ENCODE results near the gene TRPV3.

The TRPV3 gene

GRCh38 chr17:3485481-3486068 is 72.0 kb downstream of the TRPV3 start:
- Histone ChIP-seq H4K20me1 (ENCODE audit: control insufficient read depth, insufficient read depth, low read depth, low read length) (no peaks in the 10 kb centered on the region), H3K4me2 (ENCODE audit: low read length) (no peak overlapping the region), H3K9me3 (ENCODE audit: control insufficient read depth, insufficient read depth, low read length) (no peaks in the 10 kb centered on the region), H3K9me2 (replicated peaks; ENCODE audit: control insufficient read depth, low read length) (no peaks in the 10 kb centered on the region), H3K36me3 (ENCODE audit: control insufficient read depth, low read length) (no peaks in the 10 kb centered on the region), H3K27me3 (ENCODE audit: control insufficient read depth, low read length) (peaks cover 32% of the 10 kb centered on the region), H3K4me3 (ENCODE audit: low read length) (no peak overlapping the region), H3K4me1 (ENCODE audit: control insufficient read depth, low read length) (no peaks in the 10 kb centered on the region), H3K79me2 (ENCODE audit: control insufficient read depth, low read length) (no peaks in the 10 kb centered on the region), H3F3A (ENCODE audit: control insufficient read depth, insufficient read depth) (no peaks in the 10 kb centered on the region), H3K27ac (ENCODE audit: low read depth, low read length) (no peak overlapping the region)
- TF ChIP-seq CTCF (IDR thresholded peaks at IDR 0.05; ENCODE audit: low read depth, low read length, poor library complexity, severe bottlenecking) (no peak), EZH2phosphoT487 (IDR thresholded peaks at IDR 0.05; ENCODE audit: borderline replicate concordance, low read length) (no peak)

DNA sequence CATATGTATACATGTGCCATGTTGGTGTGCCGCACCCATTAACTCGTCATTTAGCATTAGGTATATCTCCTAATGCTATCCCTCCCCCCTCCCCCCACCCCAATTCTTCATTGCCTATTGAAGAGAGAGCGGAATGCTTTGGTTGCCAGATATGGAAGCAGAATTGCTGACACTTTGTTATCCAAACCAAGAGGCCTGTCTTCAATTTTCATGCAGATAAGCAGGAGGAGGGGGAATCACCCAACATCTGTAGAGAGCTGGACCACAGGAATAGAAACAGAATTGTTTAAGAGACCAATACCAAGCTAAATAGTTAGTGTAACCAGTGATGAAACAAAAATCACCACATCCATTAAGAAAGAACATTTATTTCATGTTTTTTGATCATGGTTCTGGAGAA is 74.8 kb downstream of the TRPV3 start:
- Histone ChIP-seq H3K9me3 (ENCODE audit: control insufficient read depth, insufficient read depth, low read length) (no peaks in the 10 kb centered on the region), H3K27ac (ENCODE audit: low read depth, low read length) (no peak overlapping the region), H4K20me1 (ENCODE audit: control insufficient read depth, insufficient read depth, low read depth, low read length) (no peaks in the 10 kb centered on the region), H3K4me3 (ENCODE audit: low read length) (no peak overlapping the region), H3F3A (ENCODE audit: control insufficient read depth, insufficient read depth) (no peaks in the 10 kb centered on the region), H3K4me2 (ENCODE audit: low read length) (no peak overlapping the region), H3K4me1 (ENCODE audit: control insufficient read depth, low read length) (no peaks in the 10 kb centered on the region), H3K9me2 (replicated peaks; ENCODE audit: control insufficient read depth, low read length) (no peaks in the 10 kb centered on the region), H3K79me2 (ENCODE audit: control insufficient read depth, low read length) (no peaks in the 10 kb centered on the region), H3K36me3 (ENCODE audit: control insufficient read depth, low read length) (no peaks in the 10 kb centered on the region), H3K27me3 (ENCODE audit: control insufficient read depth, low read length) (peaks cover 30% of the 10 kb centered on the region)
- no peak for TF ChIP-seq EZH2phosphoT487 (IDR thresholded peaks at IDR 0.05; ENCODE audit: borderline replicate concordance, low read length)
- TF ChIP-seq CTCF (IDR thresholded peaks at IDR 0.05; ENCODE audit: low read depth, low read length, poor library complexity, severe bottlenecking), result no peak

DNA sequence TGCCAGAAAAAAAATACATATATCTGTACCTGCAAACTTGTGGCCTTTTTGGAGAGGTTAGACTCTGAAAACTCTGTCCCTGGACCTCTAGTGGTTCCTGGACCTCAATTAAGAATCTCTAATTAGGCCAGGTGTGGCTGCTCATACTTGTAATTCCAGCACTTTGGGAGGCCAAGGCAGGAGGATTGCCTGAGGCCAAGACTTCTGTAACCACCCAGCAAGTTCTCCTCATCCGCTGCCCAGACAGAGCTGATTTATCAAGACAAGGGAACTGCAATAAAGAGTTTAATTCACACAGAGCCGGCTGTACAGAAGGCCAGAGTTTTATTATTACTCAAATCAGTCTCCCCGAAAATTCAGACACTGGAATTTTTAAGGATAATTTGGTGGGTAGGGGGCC is 77.6 kb downstream of the TRPV3 start:
- H4K20me1 ChIP-seq (ENCODE audit: control insufficient read depth, insufficient read depth, low read depth, low read length), result no peaks in the 10 kb centered on the region
- no peaks in the 10 kb centered on the region for H3K36me3 ChIP-seq (ENCODE audit: control insufficient read depth, low read length)
- no peaks in the 10 kb centered on the region for H3K79me2 ChIP-seq (ENCODE audit: control insufficient read depth, low read length)
- TF ChIP-seq CTCF (IDR thresholded peaks at IDR 0.05; ENCODE audit: low read depth, low read length, poor library complexity, severe bottlenecking) (no peak), EZH2phosphoT487 (IDR thresholded peaks at IDR 0.05; ENCODE audit: borderline replicate concordance, low read length) (no peak)
- no peak overlapping the region for H3K27ac ChIP-seq (ENCODE audit: low read depth, low read length)
- no peak overlapping the region for H3K4me3 ChIP-seq (ENCODE audit: low read length)
- no peaks in the 10 kb centered on the region for H3F3A ChIP-seq (ENCODE audit: control insufficient read depth, insufficient read depth)
- no peaks in the 10 kb centered on the region for H3K9me3 ChIP-seq (ENCODE audit: control insufficient read depth, insufficient read depth, low read length)
- H3K4me1 ChIP-seq (ENCODE audit: control insufficient read depth, low read length), result no peaks in the 10 kb centered on the region
- H3K9me2 ChIP-seq (replicated peaks; ENCODE audit: control insufficient read depth, low read length), result no peaks in the 10 kb centered on the region
- peaks cover 19% of the 10 kb centered on the region for H3K27me3 ChIP-seq (ENCODE audit: control insufficient read depth, low read length)
- no peak overlapping the region for H3K4me2 ChIP-seq (ENCODE audit: low read length)
